Measurements from ENCODE around the gene MAD1L1.

DNA sequence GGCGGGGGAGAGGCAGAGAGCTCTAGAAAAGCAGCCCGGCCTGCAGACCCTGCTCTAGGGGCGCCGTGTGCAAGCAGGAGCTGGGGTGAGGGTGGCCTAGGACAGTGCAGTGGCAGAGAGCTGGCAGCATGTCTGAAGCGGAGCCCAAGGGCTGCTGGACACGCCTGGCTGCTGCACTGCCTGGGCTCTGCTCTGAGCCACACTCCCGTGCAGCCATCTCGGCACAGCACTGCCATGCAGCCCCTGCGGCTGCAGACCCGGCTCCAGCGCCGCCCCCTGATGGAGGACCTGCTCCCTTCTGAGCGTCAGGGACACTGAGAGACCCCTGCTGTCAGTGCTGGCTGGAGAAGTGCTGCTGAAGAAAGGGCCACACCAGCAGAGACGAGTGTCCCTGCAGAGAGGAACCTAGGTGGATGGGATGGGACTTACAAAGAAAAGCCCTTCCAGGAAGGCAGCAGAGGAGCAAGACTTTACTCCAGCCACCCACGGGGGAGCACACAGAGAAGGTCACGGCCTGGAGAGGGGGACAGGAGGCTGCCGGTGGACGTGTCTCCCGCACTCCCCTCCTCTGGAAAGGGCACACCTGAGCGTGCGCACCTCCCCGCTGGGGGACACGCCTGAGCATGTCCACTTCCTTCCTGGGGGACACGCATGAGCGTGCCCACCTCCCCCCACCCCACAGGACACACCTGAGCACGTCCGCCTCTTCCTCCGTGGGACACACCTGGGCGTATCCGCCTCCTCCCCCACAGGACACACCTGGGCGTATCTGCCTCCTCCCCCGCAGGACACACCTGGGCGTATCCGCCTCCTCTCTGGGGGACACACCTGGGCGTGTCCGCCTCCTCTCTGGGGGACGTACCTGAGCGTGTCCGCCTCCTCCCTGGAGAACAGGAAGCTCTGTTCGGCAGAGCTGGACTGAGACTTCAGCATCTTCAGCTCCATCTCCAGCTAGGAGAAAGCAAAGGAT lies 252.9 kb downstream of the MAD1L1 start:
- no peak for TF ChIP-seq ELF1 (IDR thresholded peaks at IDR 0.05; ENCODE audit: borderline replicate concordance, low read depth)
- TF ChIP-seq POLR2AphosphoS5 (IDR thresholded peaks at IDR 0.05; ENCODE audit: low read depth, low read length) = no peak
- no peak for TF ChIP-seq EZH2 (IDR thresholded peaks at IDR 0.05)
- TF ChIP-seq, protein P1, sequence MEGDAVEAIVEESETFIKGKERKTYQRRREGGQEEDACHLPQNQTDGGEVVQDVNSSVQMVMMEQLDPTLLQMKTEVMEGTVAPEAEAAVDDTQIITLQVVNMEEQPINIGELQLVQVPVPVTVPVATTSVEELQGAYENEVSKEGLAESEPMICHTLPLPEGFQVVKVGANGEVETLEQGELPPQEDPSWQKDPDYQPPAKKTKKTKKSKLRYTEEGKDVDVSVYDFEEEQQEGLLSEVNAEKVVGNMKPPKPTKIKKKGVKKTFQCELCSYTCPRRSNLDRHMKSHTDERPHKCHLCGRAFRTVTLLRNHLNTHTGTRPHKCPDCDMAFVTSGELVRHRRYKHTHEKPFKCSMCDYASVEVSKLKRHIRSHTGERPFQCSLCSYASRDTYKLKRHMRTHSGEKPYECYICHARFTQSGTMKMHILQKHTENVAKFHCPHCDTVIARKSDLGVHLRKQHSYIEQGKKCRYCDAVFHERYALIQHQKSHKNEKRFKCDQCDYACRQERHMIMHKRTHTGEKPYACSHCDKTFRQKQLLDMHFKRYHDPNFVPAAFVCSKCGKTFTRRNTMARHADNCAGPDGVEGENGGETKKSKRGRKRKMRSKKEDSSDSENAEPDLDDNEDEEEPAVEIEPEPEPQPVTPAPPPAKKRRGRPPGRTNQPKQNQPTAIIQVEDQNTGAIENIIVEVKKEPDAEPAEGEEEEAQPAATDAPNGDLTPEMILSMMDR (IDR thresholded peaks at IDR 0.05 in 2 of 3, conservative IDR thresholded peaks at IDR 0.05 in 1 of 3; ENCODE audit: borderline replicate concordance in 1 of 3, insufficient read depth in 1 of 3, low read depth in 2 of 3, low read length in 2 of 3) = no peak
- TF ChIP-seq FOSL1 (IDR thresholded peaks at IDR 0.05; ENCODE audit: low read depth) = no peak
- no peak for TF ChIP-seq POLR2A (IDR thresholded peaks at IDR 0.05; ENCODE audit: borderline replicate concordance, extremely low read depth, insufficient read depth, insufficient read length)
- no peak for TF ChIP-seq YY1 (IDR thresholded peaks at IDR 0.05; ENCODE audit: extremely low read depth, insufficient replicate concordance, low read depth, low read length)
- TF ChIP-seq, protein P2, sequence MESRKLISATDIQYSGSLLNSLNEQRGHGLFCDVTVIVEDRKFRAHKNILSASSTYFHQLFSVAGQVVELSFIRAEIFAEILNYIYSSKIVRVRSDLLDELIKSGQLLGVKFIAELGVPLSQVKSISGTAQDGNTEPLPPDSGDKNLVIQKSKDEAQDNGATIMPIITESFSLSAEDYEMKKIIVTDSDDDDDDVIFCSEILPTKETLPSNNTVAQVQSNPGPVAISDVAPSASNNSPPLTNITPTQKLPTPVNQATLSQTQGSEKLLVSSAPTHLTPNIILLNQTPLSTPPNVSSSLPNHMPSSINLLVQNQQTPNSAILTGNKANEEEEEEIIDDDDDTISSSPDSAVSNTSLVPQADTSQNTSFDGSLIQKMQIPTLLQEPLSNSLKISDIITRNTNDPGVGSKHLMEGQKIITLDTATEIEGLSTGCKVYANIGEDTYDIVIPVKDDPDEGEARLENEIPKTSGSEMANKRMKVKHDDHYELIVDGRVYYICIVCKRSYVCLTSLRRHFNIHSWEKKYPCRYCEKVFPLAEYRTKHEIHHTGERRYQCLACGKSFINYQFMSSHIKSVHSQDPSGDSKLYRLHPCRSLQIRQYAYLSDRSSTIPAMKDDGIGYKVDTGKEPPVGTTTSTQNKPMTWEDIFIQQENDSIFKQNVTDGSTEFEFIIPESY (IDR thresholded peaks at IDR 0.05; ENCODE audit: extremely low read depth, insufficient replicate concordance, low read length) = no peak
- TF ChIP-seq EGR1 (IDR thresholded peaks at IDR 0.05; ENCODE audit: low read depth) = no peak
- no peak for TF ChIP-seq RAD21 (IDR thresholded peaks at IDR 0.05; ENCODE audit: low read depth)
